ENCODE data around the gene ENPP5.
"Not testable (repeated sequence)": the region's sequence is repeated elsewhere in the genome, so short reads cannot be mapped to it uniquely, and the experiment has no call there.

Gene ENPP5

GRCh38 chr6:46128476-46128875 lies 42.3 kb downstream of the ENPP5 start:
- no peaks in the 10 kb centered on the region for H3K36me3 ChIP-seq
- H3K4me3 ChIP-seq = no peak overlapping the region
- H3K9me3 ChIP-seq (replicated peaks in 1 of 11) = peaks cover 6 to 17% (median 12%) of the 10 kb centered on the region in 11 experiments; a peak in 20 of 22 replicates
- no peak overlapping the region for H3K27ac ChIP-seq
- H3K4me1 ChIP-seq = no peaks in the 10 kb centered on the region
- no peak for TF ChIP-seq Cebpa-rat (IDR thresholded peaks at IDR 0.05)
- no peaks in the 10 kb centered on the region for H4K20me1 ChIP-seq
- H3K9ac ChIP-seq = no peak overlapping the region
- H3K4me2 ChIP-seq = no peak overlapping the region
- H3K27me3 ChIP-seq = no peaks in the 10 kb centered on the region

GRCh38 chr6:46119679-46120078 lies 51.1 kb downstream of the ENPP5 start:
- not testable (repeated sequence) for H3K36me3 ChIP-seq, H3K9ac ChIP-seq, H3K27me3 ChIP-seq, H3K4me1 ChIP-seq, H3K4me2 ChIP-seq, H4K20me1 ChIP-seq, H3K4me3 ChIP-seq, H3K27ac ChIP-seq
- H3K9me3 ChIP-seq (replicated peaks in 1 of 11) = peaks cover 0 to 16% (median 12%) of the 10 kb centered on the region in 11 experiments; a peak in 19 of 22 replicates

GRCh38 chr6:46118836-46119235 lies 51.9 kb downstream of the ENPP5 start:
- no peak overlapping the region for H3K9ac ChIP-seq
- H4K20me1 ChIP-seq = no peaks in the 10 kb centered on the region
- no peaks in the 10 kb centered on the region for H3K36me3 ChIP-seq
- H3K27me3 ChIP-seq = no peaks in the 10 kb centered on the region
- TF ChIP-seq Cebpa-rat (IDR thresholded peaks at IDR 0.05) = no peak
- no peaks in the 10 kb centered on the region for H3K4me1 ChIP-seq
- H3K4me3 ChIP-seq = no peak overlapping the region
- no peak overlapping the region for H3K27ac ChIP-seq
- H3K4me2 ChIP-seq = no peak overlapping the region
- H3K9me3 ChIP-seq (replicated peaks in 1 of 11) = peaks cover 0 to 16% (median 12%) of the 10 kb centered on the region in 11 experiments; a peak in 19 of 22 replicates

GRCh38 chr6:46118157-46118556 lies 52.6 kb downstream of the ENPP5 start:
- Histone ChIP-seq H4K20me1 (no peaks in the 10 kb centered on the region), H3K9me3 (replicated peaks in 1 of 11) (peaks cover 0 to 16% (median 12%) of the 10 kb centered on the region in 11 experiments; a peak in 19 of 22 replicates), H3K4me1 (no peaks in the 10 kb centered on the region), H3K4me3 (no peak overlapping the region), H3K4me2 (no peak overlapping the region), H3K9ac (no peak overlapping the region), H3K27me3 (no peaks in the 10 kb centered on the region), H3K36me3 (no peaks in the 10 kb centered on the region), H3K27ac (no peak overlapping the region)
- no peak for TF ChIP-seq Cebpa-rat (IDR thresholded peaks at IDR 0.05)

GRCh38 chr6:46116289-46116688 lies 54.5 kb downstream of the ENPP5 start:
- no peak for TF ChIP-seq Cebpa-rat (IDR thresholded peaks at IDR 0.05)
- Histone ChIP-seq H3K4me2 (no peak overlapping the region), H3K4me1 (no peaks in the 10 kb centered on the region), H3K36me3 (no peaks in the 10 kb centered on the region), H3K9me3 (replicated peaks in 1 of 11) (peaks cover 8 to 27% (median 20%) of the 10 kb centered on the region in 11 experiments; a peak in 20 of 22 replicates), H3K27me3 (no peaks in the 10 kb centered on the region), H4K20me1 (no peaks in the 10 kb centered on the region), H3K4me3 (no peak overlapping the region), H3K9ac (no peak overlapping the region), H3K27ac (no peak overlapping the region)

GRCh38 chr6:46115634-46116033 lies 55.1 kb downstream of the ENPP5 start:
- no peaks in the 10 kb centered on the region for H3K36me3 ChIP-seq
- H3K4me1 ChIP-seq = no peaks in the 10 kb centered on the region
- H3K9ac ChIP-seq = no peak overlapping the region
- no peak for TF ChIP-seq Cebpa-rat (IDR thresholded peaks at IDR 0.05)
- H3K4me3 ChIP-seq = no peak overlapping the region
- no peak overlapping the region for H3K27ac ChIP-seq
- no peak overlapping the region for H3K4me2 ChIP-seq
- no peaks in the 10 kb centered on the region for H4K20me1 ChIP-seq
- H3K27me3 ChIP-seq = no peaks in the 10 kb centered on the region
- peaks cover 8 to 27% (median 20%) of the 10 kb centered on the region in 11 experiments; a peak in 20 of 22 replicates for H3K9me3 ChIP-seq (replicated peaks in 1 of 11)

GRCh38 chr6:46113370-46113769 lies 57.4 kb downstream of the ENPP5 start:
- Histone ChIP-seq H3K9me3 (replicated peaks in 1 of 11) (peaks cover 0 to 16% (median 13%) of the 10 kb centered on the region in 11 experiments; a peak in 14 of 22 replicates), H3K27ac (no peak overlapping the region), H4K20me1 (no peaks in the 10 kb centered on the region), H3K4me3 (no peak overlapping the region), H3K9ac (no peak overlapping the region), H3K4me2 (no peak overlapping the region), H3K4me1 (no peaks in the 10 kb centered on the region), H3K27me3 (no peaks in the 10 kb centered on the region), H3K36me3 (no peaks in the 10 kb centered on the region)
- TF ChIP-seq Cebpa-rat (IDR thresholded peaks at IDR 0.05) = no peak

All from BLaER1 treated with 17β-estradiol and CSF1 and Interleukin-3, amounts not matched to agents 10 nM and 100 nM (cell line).